CD4-positive, alpha-beta T cell treated with Interleukin-17A for 1 hour (primary cell): ENCODE measurements around the gene RRP7A.
"Not testable (repeated sequence)": the region's sequence is repeated elsewhere in the genome, so short reads cannot be mapped to it uniquely, and the experiment has no call there.

Experiments used
- DNase-seq: peaks from one replicate; pipeline ENCODE4 v3.0.0-alpha.2; 2020

Gene RRP7A

GRCh38 chr22:42535082-42535731, 15.6 kb upstream of the RRP7A start:
- DNase-seq, result not testable (repeated sequence)

- no peak for DNase-seq
Measured at GRCh38 chr22:42533638-42533977, 14.0 kb upstream of the RRP7A start.

GRCh38 chr22:42531401-42532084, 11.9 kb upstream of the RRP7A start:
- not testable (repeated sequence) for DNase-seq

- DNase-seq, result not testable (repeated sequence)
Measured at GRCh38 chr22:42529435-42529834, 9.8 kb upstream of the RRP7A start.

GRCh38 chr22:42528591-42529307, 9.2 kb upstream of the RRP7A start:
- DNase-seq, result no peak

- DNase-seq, result no peak
Measured at GRCh38 chr22:42522546-42522945, 3.0 kb upstream of the RRP7A start.

GRCh38 chr22:42521228-42521546, 1.6 kb upstream of the RRP7A start:
- no peak for DNase-seq

- peak; percentile 21 for DNase-seq
Measured at GRCh38 chr22:42518638-42519524, 715 bp downstream of the RRP7A start.

GRCh38 chr22:42517103-42517502, 2.5 kb downstream of the RRP7A start:
- DNase-seq, result not testable (repeated sequence)

- DNase-seq, result no peak
Measured at GRCh38 chr22:42515896-42516295, 3.7 kb downstream of the RRP7A start.

GRCh38 chr22:42515304-42515703, 4.3 kb downstream of the RRP7A start:
- not testable (repeated sequence) for DNase-seq

GRCh38 chr22:42514331-42514730, 5.3 kb downstream of the RRP7A start:
- not testable (repeated sequence) for DNase-seq

- DNase-seq, result not testable (repeated sequence)
Measured at GRCh38 chr22:42512273-42512990, 7.2 kb downstream of the RRP7A start.

GRCh38 chr22:42511401-42511891, 8.2 kb downstream of the RRP7A start:
- no peak for DNase-seq

GRCh38 chr22:42509548-42509947, 10.0 kb downstream of the RRP7A start:
- DNase-seq, result no peak

GRCh38 chr22:42508975-42509364, 10.6 kb downstream of the RRP7A start:
- not testable (repeated sequence) for DNase-seq

- not testable (repeated sequence) for DNase-seq
Measured at GRCh38 chr22:42508327-42508974, 11.1 kb downstream of the RRP7A start.

- DNase-seq, result no peak
Measured at GRCh38 chr22:42500836-42501179, 18.8 kb downstream of the RRP7A start.

GRCh38 chr22:42500161-42500835, 19.3 kb downstream of the RRP7A start:
- peak; percentile 93 for DNase-seq

GRCh38 chr22:42499773-42500160, 19.8 kb downstream of the RRP7A start:
- DNase-seq, result not testable (repeated sequence)

GRCh38 chr22:42495533-42496141, 24.0 kb downstream of the RRP7A start:
- not testable (repeated sequence) for DNase-seq
